HCT116 (cell line): ENCODE measurements around the gene GNA12. TPM values are rescaled to one million over a fixed set of nuclear protein-coding genes. Genes with fewer than 3 reads are reported as not detected.

Source experiments
- ATAC-seq: fragments of 200-7000 bp; cut with Tn5 transposase; 2 replicates; pipeline ENCODE4 v1.9.1; 2020; ENCODE audit warnings: mild to moderate bottlenecking, moderate library complexity
- BruUV-seq: library from RNA; stranded (reverse); fragments of 400-500 nt; replicated peaks from 2 replicates; lab custom pipeline; 2021; lab: Mats Ljungman, UMichigan
- CTCF ChIA-PET: fragments of 300-600 bp; sonication (Branson Sonifier 250); formaldehyde crosslinking; loops from one replicate; lab custom pipeline; 2021; ENCODE audit warnings: antibody characterized with exemption; lab: Charles Lee
- POLR2A ChIA-PET: fragments of 300-600, 350-600 bp; sonication (Branson Sonifier 250); formaldehyde crosslinking; loops from one replicate; lab custom pipeline; 2021; ENCODE audit warnings: antibody characterized with exemption; lab: Charles Lee
- RAD21 ChIA-PET, 2 experiments: fragments of 300-600 bp; sonication (Branson Sonifier 250); formaldehyde crosslinking; loops; one replicate each; lab custom pipeline; 2023; ENCODE audit warnings: low total read pairs in 2 of 2; ENCODE audit not compliant: uncharacterized antibody in 2 of 2, unreplicated experiment in 2 of 2, low non-redundant PET in 1 of 2; lab: Charles Lee
- DNase-seq: peaks from one replicate; pipeline ENCODE4 v3.0.0-alpha.2; 2010; ENCODE audit warnings: low read depth, low spot score
- H2AFZ ChIP-seq: fragments of 200-600 bp; shearing (Covaris generic), sonication (generic); 2 replicates; pipeline ENCODE4 v1.6.1; 2017; ENCODE audit warnings: low read depth, mixed run types, mixed read lengths, antibody characterized with exemption, low read length; ENCODE audit not compliant: poor library complexity, severe bottlenecking
- H3K27ac ChIP-seq: 2 replicates; pipeline ENCODE4 v1.5.1; 2012; ENCODE audit warnings: low read depth, low read length
- H3K27me3 ChIP-seq: fragments of 200-600 bp; sonication (generic); 2 replicates; pipeline ENCODE4 v1.6.1; 2016; ENCODE audit warnings: mixed run types, low read length, mixed read lengths; ENCODE audit not compliant: insufficient read depth
- H3K36me3 ChIP-seq, 2 experiments: fragments of 200-500 bp in 1 of 2; fragments of 200-600 bp in 1 of 2; sonication (Bioruptor generic) in 1 of 2; sonication (generic) in 1 of 2; 2 replicates each; pipeline versions ENCODE4 v1.5.1 to v1.6.1; 2014 to 2016; ENCODE audit warnings: low read length in 2 of 2, inconsistent platforms in 1 of 2, mixed read lengths in 1 of 2, mixed run types in 1 of 2; ENCODE audit not compliant: insufficient read depth in 2 of 2, control insufficient read depth in 1 of 2
- H3K4me1 ChIP-seq, 2 experiments: fragments of 200-600 bp in 1 of 2; sonication (generic) in 1 of 2; 2 replicates each; pipeline versions ENCODE4 v1.5.1 to v1.6.1; 2012 to 2017; ENCODE audit warnings: low read length in 2 of 2, inconsistent platforms in 1 of 2, mild to moderate bottlenecking in 1 of 2, mixed read lengths in 1 of 2, mixed run types in 1 of 2, moderate library complexity in 1 of 2; ENCODE audit not compliant: insufficient read depth in 2 of 2, control insufficient read depth in 1 of 2
- H3K4me2 ChIP-seq: fragments of 200-600 bp; sonication (generic); 2 replicates; pipeline ENCODE4 v1.6.1; 2017; ENCODE audit warnings: mixed run types, low read length, mixed read lengths
- H3K4me3 ChIP-seq, 2 experiments: fragments of 200-600 bp in 1 of 2; sonication (generic) in 1 of 2; replicated peaks in 1 of 2; 2 replicates each; pipeline ENCODE4 v1.5.1; 2011 to 2016; ENCODE audit warnings: low read length in 2 of 2, control low read depth in 1 of 2, low read depth in 1 of 2, mild to moderate bottlenecking in 1 of 2, mixed read lengths in 1 of 2, mixed run types in 1 of 2
- H3K79me2 ChIP-seq: fragments of 200-600 bp; sonication (generic); 2 replicates; pipeline ENCODE4 v1.6.1; 2017; ENCODE audit warnings: mild to moderate bottlenecking, mixed run types, low read length, moderate library complexity, mixed read lengths; ENCODE audit not compliant: insufficient read depth
- H3K9ac ChIP-seq: fragments of 200-600 bp; sonication (generic); 2 replicates; pipeline ENCODE4 v1.6.1; 2016; ENCODE audit warnings: low read length, mixed read lengths
- H3K9me2 ChIP-seq: fragments of 200-600 bp; sonication (generic), shearing (Covaris generic); 2 replicates; pipeline ENCODE4 v1.6.1; 2017; ENCODE audit warnings: mixed run types, mild to moderate bottlenecking, moderate library complexity; ENCODE audit not compliant: insufficient read depth
- H3K9me3 ChIP-seq, 2 experiments: fragments of 200-500 bp in 1 of 2; fragments of 200-600 bp in 1 of 2; sonication (Bioruptor generic) in 1 of 2; sonication (generic) in 1 of 2; 2 replicates each; pipeline ENCODE4 v1.6.1; 2014 to 2017; ENCODE audit warnings: low read length in 2 of 2, mixed read lengths in 2 of 2, inconsistent platforms in 1 of 2, low read depth in 1 of 2, mild to moderate bottlenecking in 1 of 2, mixed run types in 1 of 2, moderate library complexity in 1 of 2; ENCODE audit not compliant: control insufficient read depth in 1 of 2, insufficient read depth in 1 of 2
- H4K20me1 ChIP-seq: fragments of 200-600 bp; sonication (generic), shearing (Covaris generic); 2 replicates; pipeline ENCODE4 v1.6.1; 2017; ENCODE audit warnings: mixed run types, mild to moderate bottlenecking, moderate library complexity; ENCODE audit not compliant: insufficient read depth
- CBX3 ChIP-seq: IDR thresholded peaks from 2 replicates; pipeline ENCODE4 v1.6.1; 2012; ENCODE audit warnings: low read depth
- CEBPB ChIP-seq: IDR thresholded peaks from 2 replicates; pipeline ENCODE4 v1.6.1; 2012; ENCODE audit warnings: low read depth
- EGR1 ChIP-seq: IDR thresholded peaks from 2 replicates; pipeline ENCODE4 v1.6.1; 2012; ENCODE audit warnings: low read depth
- ELF1 ChIP-seq: IDR thresholded peaks from 2 replicates; pipeline ENCODE4 v1.6.1; 2012; ENCODE audit warnings: low read depth, borderline replicate concordance
- EZH2phosphoT487 ChIP-seq: fragments of 200-600 bp; IDR thresholded peaks from 2 replicates; pipeline ENCODE4 v1.6.1; 2018; ENCODE audit warnings: antibody characterized with exemption, borderline replicate concordance
- FOSL1 ChIP-seq: IDR thresholded peaks from 2 replicates; pipeline ENCODE4 v1.6.1; 2012; ENCODE audit warnings: low read depth
- JUND ChIP-seq: IDR thresholded peaks from 2 replicates; pipeline ENCODE4 v1.6.1; 2012
- POLR2A ChIP-seq: IDR thresholded peaks from 2 replicates; pipeline ENCODE4 v1.7.0; 2011; ENCODE audit warnings: borderline replicate concordance; ENCODE audit not compliant: insufficient read depth, insufficient read length; ENCODE audit errors: extremely low read depth
- POLR2AphosphoS5 ChIP-seq: IDR thresholded peaks from 2 replicates; pipeline ENCODE4 v1.6.1; 2011; ENCODE audit warnings: mild to moderate bottlenecking, low read depth, low read length, moderate library complexity
- RAD21 ChIP-seq: IDR thresholded peaks from 2 replicates; pipeline ENCODE4 v1.6.1; 2012; ENCODE audit warnings: low read depth, mild to moderate bottlenecking
- SIN3A ChIP-seq: IDR thresholded peaks from 2 replicates; pipeline ENCODE4 v1.6.1; 2012; ENCODE audit warnings: low read depth
- SRF ChIP-seq: IDR thresholded peaks from 2 replicates; pipeline ENCODE4 v1.6.1; 2012; ENCODE audit warnings: low read depth
- TCF7L2 ChIP-seq: IDR thresholded peaks from 2 replicates; pipeline ENCODE4 v1.7.0; 2011; ENCODE audit warnings: borderline replicate concordance, inconsistent platforms; ENCODE audit not compliant: insufficient read depth, insufficient read length; ENCODE audit errors: extremely low read depth
- YY1 ChIP-seq: IDR thresholded peaks from 2 replicates; pipeline ENCODE4 v1.6.1; 2011; ENCODE audit warnings: low read length, low read depth, moderate library complexity, mild to moderate bottlenecking; ENCODE audit not compliant: insufficient replicate concordance; ENCODE audit errors: extremely low read depth
- ZNF274 ChIP-seq: fragments of 200-500 bp; sonication (Bioruptor generic); IDR thresholded peaks from 2 replicates; pipeline ENCODE4 v1.6.1; 2014; ENCODE audit warnings: mild to moderate bottlenecking, low read depth, low read length, inconsistent platforms
- intact Hi-C: fragments of 100-400 bp; cut with micrococcal nuclease; formaldehyde crosslinking; loops from 2 replicates; pipeline ENCODE4 v1.10.0; 2022
- total RNA-seq: library from RNA; stranded (reverse); gene quantifications from one replicate; pipeline ENCODE4 v1.2.1, GENCODE V29; 2021; ENCODE audit not compliant: unreplicated experiment
- TF ChIP-seq, protein P1 (sequence below): IDR thresholded peaks from 2 replicates; pipeline ENCODE4 v1.6.1; 2012
- TF ChIP-seq, protein P2 (sequence below), 3 experiments: fragments of 200-600 bp in 1 of 3; sonication (generic) in 1 of 3; IDR thresholded peaks in 2 of 3; conservative IDR thresholded peaks in 1 of 3; 2 replicates each; pipeline ENCODE4 v1.5.1; 2012 to 2017; ENCODE audit warnings: low read depth in 2 of 3, low read length in 2 of 3, antibody characterized with exemption in 1 of 3, borderline replicate concordance in 1 of 3, control low read depth in 1 of 3, mild to moderate bottlenecking in 1 of 3, mixed read lengths in 1 of 3, mixed run types in 1 of 3, moderate library complexity in 1 of 3; ENCODE audit not compliant: insufficient read depth in 1 of 3
- TF ChIP-seq, protein P3 (sequence below): IDR thresholded peaks from 2 replicates; pipeline ENCODE4 v1.6.1; 2011; ENCODE audit warnings: mild to moderate bottlenecking, low read length, moderate library complexity; ENCODE audit not compliant: insufficient replicate concordance; ENCODE audit errors: extremely low read depth
- TF ChIP-seq, protein P4 (sequence below): IDR thresholded peaks from 2 replicates; pipeline ENCODE4 v1.6.1; 2012; ENCODE audit warnings: low read depth

Gene GNA12
- total RNA-seq, 1 experiment from 2014 or later, result 32.6 TPM

DNA sequence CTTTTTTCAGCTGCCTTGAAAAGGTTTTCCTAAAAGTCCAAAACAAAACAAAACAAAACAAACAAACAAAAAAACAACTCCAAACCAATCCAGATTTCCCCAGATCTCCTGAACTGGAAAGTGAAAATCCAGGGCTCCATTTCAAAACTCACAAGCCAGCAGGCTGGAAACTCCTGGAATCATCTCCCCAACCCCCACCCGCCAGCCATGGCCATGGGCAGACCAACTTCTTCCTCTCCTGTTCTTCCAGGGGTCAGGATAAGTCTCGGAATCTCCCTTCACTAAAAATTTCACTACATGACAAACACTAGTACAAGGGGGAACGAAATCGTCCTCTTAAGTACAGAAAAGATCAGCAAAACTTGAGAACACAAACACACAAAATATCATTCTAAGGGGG lies 40.4 kb downstream of the GNA12 start:
- intact Hi-C loops, result no loop called here
- CTCF ChIA-PET, result no interaction called here
- BruUV-seq, result no TSS peak

More for the DNA sequence above, 40.4 kb downstream of the GNA12 start:
- Histone ChIP-seq H3K27ac (no peak overlapping the region), H3K4me3 (no peak overlapping the region), H2AFZ (no peak overlapping the region), H3K9me2 (no peaks in the 10 kb centered on the region), H3K27me3 (no peaks in the 10 kb centered on the region), H4K20me1 (peaks cover 8% of the 10 kb centered on the region; the same call in 1 of the 2 replicates), H3K9ac (no peak overlapping the region), H3K4me2 (no peak overlapping the region), H3K4me1 (peaks cover 20 to 26% of the 10 kb centered on the region in 2 experiments), H3K36me3 (no peaks in the 10 kb centered on the region), H3K79me2 (peaks cover 73% of the 10 kb centered on the region), H3K9me3 (no peaks in the 10 kb centered on the region)
- ATAC-seq, result no peak
- RAD21 ChIA-PET, result interaction anchor here in 1 of 2 experiments (0.6 kb wide), 1 partner anchor 159 kb away, joined by 3 read pairs; no protein-coding TSS in a partner anchor
- TF ChIP-seq, protein P1, sequence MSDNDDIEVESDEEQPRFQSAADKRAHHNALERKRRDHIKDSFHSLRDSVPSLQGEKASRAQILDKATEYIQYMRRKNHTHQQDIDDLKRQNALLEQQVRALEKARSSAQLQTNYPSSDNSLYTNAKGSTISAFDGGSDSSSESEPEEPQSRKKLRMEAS, result no peak
- TF ChIP-seq, protein P2, sequence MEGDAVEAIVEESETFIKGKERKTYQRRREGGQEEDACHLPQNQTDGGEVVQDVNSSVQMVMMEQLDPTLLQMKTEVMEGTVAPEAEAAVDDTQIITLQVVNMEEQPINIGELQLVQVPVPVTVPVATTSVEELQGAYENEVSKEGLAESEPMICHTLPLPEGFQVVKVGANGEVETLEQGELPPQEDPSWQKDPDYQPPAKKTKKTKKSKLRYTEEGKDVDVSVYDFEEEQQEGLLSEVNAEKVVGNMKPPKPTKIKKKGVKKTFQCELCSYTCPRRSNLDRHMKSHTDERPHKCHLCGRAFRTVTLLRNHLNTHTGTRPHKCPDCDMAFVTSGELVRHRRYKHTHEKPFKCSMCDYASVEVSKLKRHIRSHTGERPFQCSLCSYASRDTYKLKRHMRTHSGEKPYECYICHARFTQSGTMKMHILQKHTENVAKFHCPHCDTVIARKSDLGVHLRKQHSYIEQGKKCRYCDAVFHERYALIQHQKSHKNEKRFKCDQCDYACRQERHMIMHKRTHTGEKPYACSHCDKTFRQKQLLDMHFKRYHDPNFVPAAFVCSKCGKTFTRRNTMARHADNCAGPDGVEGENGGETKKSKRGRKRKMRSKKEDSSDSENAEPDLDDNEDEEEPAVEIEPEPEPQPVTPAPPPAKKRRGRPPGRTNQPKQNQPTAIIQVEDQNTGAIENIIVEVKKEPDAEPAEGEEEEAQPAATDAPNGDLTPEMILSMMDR (IDR thresholded peaks at IDR 0.05 in 2 of 3, conservative IDR thresholded peaks at IDR 0.05 in 1 of 3; ENCODE audit: borderline replicate concordance in 1 of 3, insufficient read depth in 1 of 3, low read depth in 2 of 3, low read length in 2 of 3), result no peak
- TF ChIP-seq, protein P3, sequence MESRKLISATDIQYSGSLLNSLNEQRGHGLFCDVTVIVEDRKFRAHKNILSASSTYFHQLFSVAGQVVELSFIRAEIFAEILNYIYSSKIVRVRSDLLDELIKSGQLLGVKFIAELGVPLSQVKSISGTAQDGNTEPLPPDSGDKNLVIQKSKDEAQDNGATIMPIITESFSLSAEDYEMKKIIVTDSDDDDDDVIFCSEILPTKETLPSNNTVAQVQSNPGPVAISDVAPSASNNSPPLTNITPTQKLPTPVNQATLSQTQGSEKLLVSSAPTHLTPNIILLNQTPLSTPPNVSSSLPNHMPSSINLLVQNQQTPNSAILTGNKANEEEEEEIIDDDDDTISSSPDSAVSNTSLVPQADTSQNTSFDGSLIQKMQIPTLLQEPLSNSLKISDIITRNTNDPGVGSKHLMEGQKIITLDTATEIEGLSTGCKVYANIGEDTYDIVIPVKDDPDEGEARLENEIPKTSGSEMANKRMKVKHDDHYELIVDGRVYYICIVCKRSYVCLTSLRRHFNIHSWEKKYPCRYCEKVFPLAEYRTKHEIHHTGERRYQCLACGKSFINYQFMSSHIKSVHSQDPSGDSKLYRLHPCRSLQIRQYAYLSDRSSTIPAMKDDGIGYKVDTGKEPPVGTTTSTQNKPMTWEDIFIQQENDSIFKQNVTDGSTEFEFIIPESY, result no peak
- TF ChIP-seq, protein P4, sequence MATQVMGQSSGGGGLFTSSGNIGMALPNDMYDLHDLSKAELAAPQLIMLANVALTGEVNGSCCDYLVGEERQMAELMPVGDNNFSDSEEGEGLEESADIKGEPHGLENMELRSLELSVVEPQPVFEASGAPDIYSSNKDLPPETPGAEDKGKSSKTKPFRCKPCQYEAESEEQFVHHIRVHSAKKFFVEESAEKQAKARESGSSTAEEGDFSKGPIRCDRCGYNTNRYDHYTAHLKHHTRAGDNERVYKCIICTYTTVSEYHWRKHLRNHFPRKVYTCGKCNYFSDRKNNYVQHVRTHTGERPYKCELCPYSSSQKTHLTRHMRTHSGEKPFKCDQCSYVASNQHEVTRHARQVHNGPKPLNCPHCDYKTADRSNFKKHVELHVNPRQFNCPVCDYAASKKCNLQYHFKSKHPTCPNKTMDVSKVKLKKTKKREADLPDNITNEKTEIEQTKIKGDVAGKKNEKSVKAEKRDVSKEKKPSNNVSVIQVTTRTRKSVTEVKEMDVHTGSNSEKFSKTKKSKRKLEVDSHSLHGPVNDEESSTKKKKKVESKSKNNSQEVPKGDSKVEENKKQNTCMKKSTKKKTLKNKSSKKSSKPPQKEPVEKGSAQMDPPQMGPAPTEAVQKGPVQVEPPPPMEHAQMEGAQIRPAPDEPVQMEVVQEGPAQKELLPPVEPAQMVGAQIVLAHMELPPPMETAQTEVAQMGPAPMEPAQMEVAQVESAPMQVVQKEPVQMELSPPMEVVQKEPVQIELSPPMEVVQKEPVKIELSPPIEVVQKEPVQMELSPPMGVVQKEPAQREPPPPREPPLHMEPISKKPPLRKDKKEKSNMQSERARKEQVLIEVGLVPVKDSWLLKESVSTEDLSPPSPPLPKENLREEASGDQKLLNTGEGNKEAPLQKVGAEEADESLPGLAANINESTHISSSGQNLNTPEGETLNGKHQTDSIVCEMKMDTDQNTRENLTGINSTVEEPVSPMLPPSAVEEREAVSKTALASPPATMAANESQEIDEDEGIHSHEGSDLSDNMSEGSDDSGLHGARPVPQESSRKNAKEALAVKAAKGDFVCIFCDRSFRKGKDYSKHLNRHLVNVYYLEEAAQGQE, result no peak
- TF ChIP-seq TCF7L2 (no peak), JUND (no peak), YY1 (no peak), EGR1 (no peak), SIN3A (no peak), RAD21 (no peak), CEBPB (no peak), CBX3 (no peak), EZH2phosphoT487 (no peak), ELF1 (no peak), POLR2A (no peak), POLR2AphosphoS5 (no peak), ZNF274 (no peak), SRF (no peak), FOSL1 (no peak)
- no peak for DNase-seq
- POLR2A ChIA-PET, result no interaction called here
